NB4 (cell line): ENCODE measurements around the gene SNX9.

ENCODE experiments used
- CTCF ChIP-seq: IDR thresholded peaks from one replicate; pipeline ENCODE4 v1.5.1; 2012; ENCODE audit warnings: low read depth, low read length
- MAX ChIP-seq: IDR thresholded peaks from 2 replicates; pipeline ENCODE4 v1.6.1; 2011; ENCODE audit warnings: low read depth, low read length
- MYC ChIP-seq: IDR thresholded peaks from 2 replicates; pipeline ENCODE4 v1.6.1; 2011; ENCODE audit warnings: low read depth, low read length
- POLR2A ChIP-seq: IDR thresholded peaks from 2 replicates; pipeline ENCODE4 v1.6.1; 2011; ENCODE audit warnings: mild to moderate bottlenecking; ENCODE audit not compliant: insufficient read length; ENCODE audit errors: extremely low read depth

DNA sequence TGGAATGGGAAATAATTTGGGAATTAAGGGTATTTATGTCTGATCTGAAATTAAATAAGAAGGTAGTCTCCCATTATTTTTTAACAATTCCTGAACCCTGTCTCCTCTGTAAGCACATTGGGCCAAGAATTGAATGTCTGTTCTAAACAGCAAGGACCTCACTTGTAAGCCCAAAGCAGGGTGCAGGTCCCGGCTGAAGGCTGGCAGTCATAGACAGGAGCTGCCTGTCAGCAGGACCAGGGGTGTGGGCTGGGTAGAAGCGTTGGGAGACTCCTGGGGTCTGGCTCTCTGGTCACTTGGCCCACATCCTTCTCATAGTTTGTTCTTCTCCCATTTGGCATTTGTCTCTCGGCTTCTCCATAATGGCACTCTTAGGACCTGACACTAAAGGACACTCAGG is 75.6 kb downstream of the SNX9 start:
- no peak for TF ChIP-seq CTCF
- TF ChIP-seq POLR2A: no peak
- no peak for TF ChIP-seq MAX
- TF ChIP-seq MYC: no peak
